ENCODE data around the gene CARS1. TPM values are rescaled to one million over a fixed set of nuclear protein-coding genes. Genes with fewer than 3 reads are reported as not detected.

The CARS1 gene
- total RNA-seq, 4 donors from 2014 or later, result 41.7 to 59.9 (median 54.1) TPM

GRCh38 chr11:3083321-3083720, 26.1 kb upstream of the CARS1 start:
- no peak for TF ChIP-seq POLR2A (IDR thresholded peaks at IDR 0.05)
- TF ChIP-seq, protein P1, sequence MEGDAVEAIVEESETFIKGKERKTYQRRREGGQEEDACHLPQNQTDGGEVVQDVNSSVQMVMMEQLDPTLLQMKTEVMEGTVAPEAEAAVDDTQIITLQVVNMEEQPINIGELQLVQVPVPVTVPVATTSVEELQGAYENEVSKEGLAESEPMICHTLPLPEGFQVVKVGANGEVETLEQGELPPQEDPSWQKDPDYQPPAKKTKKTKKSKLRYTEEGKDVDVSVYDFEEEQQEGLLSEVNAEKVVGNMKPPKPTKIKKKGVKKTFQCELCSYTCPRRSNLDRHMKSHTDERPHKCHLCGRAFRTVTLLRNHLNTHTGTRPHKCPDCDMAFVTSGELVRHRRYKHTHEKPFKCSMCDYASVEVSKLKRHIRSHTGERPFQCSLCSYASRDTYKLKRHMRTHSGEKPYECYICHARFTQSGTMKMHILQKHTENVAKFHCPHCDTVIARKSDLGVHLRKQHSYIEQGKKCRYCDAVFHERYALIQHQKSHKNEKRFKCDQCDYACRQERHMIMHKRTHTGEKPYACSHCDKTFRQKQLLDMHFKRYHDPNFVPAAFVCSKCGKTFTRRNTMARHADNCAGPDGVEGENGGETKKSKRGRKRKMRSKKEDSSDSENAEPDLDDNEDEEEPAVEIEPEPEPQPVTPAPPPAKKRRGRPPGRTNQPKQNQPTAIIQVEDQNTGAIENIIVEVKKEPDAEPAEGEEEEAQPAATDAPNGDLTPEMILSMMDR (IDR thresholded peaks at IDR 0.05), result no peak
- Histone ChIP-seq H3K27ac (no peak overlapping the region), H3K27me3 (no peaks in the 10 kb centered on the region), H3K4me1 (no peaks in the 10 kb centered on the region), H3K9me3 (no peaks in the 10 kb centered on the region), H3K4me3 (no peak overlapping the region), H3K36me3 (no peaks in the 10 kb centered on the region)
- DNase-seq, result no peak

DNA sequence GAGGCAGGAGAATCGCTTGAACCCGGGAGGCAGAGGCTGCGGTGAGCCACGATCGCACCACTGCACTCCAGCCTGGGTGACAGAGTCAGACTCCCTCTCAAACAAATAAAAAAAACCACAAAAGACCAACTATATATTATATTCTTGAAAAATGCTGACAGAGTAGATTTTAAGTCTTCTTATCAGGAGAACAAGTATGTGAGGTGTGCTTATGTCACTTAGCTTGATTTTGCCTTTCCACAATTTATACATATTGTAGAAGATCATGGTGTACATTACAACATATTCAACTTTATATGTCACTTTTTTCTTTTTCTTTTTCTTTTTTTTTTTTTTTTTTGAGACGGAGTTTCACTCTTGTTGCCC, 24.1 kb upstream of the CARS1 start:
- no peak for TF ChIP-seq POLR2A (IDR thresholded peaks at IDR 0.05)
- TF ChIP-seq, protein P1 (IDR thresholded peaks at IDR 0.05), result no peak

GRCh38 chr11:3080733-3081385, 23.6 kb upstream of the CARS1 start:
- H3K4me3 ChIP-seq, result no peak overlapping the region
- H3K4me1 ChIP-seq, result no peaks in the 10 kb centered on the region
- no peak overlapping the region for H3K27ac ChIP-seq
- H3K36me3 ChIP-seq, result no peaks in the 10 kb centered on the region
- no peak for DNase-seq
- TF ChIP-seq, protein P1 (IDR thresholded peaks at IDR 0.05), result no peak
- no peak for TF ChIP-seq POLR2A (IDR thresholded peaks at IDR 0.05)
- H3K27me3 ChIP-seq, result no peaks in the 10 kb centered on the region
- H3K9me3 ChIP-seq, result no peaks in the 10 kb centered on the region

More for the DNA sequence above, 24.1 kb upstream of the CARS1 start:
- H3K36me3 ChIP-seq, result no peaks in the 10 kb centered on the region
- no peaks in the 10 kb centered on the region for H3K27me3 ChIP-seq
- no peaks in the 10 kb centered on the region for H3K4me1 ChIP-seq
- no peaks in the 10 kb centered on the region for H3K9me3 ChIP-seq
- no peak for DNase-seq
- H3K27ac ChIP-seq, result no peak overlapping the region
- no peak overlapping the region for H3K4me3 ChIP-seq

DNA sequence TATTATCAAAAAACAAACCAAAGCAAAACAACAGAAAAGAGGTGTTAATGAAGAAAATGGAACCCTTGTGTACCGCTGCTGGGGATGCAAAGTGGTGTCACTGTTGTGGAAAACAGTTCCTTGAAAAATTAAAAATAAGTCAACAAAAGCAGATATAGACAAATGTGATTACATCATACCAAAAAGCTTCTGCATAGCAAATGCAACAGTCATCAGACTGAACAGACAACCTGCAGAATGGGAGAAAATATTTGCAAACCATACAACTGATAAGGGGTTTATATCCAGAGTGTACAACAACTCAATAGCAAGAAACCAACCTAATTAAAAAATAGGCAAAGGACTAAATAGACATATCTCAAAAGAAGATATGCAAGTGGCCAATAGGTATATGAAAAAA, 22.9 kb upstream of the CARS1 start:
- Histone ChIP-seq H3K36me3 (no peaks in the 10 kb centered on the region), H3K4me3 (no peak overlapping the region), H3K27me3 (no peaks in the 10 kb centered on the region), H3K9me3 (no peaks in the 10 kb centered on the region), H3K4me1 (no peaks in the 10 kb centered on the region), H3K27ac (no peak overlapping the region)
- no peak for DNase-seq
- no peak for TF ChIP-seq POLR2A (IDR thresholded peaks at IDR 0.05)
- TF ChIP-seq, protein P1 (IDR thresholded peaks at IDR 0.05), result no peak

GRCh38 chr11:3077846-3078440, 20.7 kb upstream of the CARS1 start:
- H3K9me3 ChIP-seq, result no peaks in the 10 kb centered on the region
- TF ChIP-seq POLR2A (IDR thresholded peaks at IDR 0.05), result no peak
- TF ChIP-seq, protein P1 (IDR thresholded peaks at IDR 0.05), result no peak
- no peaks in the 10 kb centered on the region for H3K36me3 ChIP-seq
- no peaks in the 10 kb centered on the region for H3K4me1 ChIP-seq
- no peaks in the 10 kb centered on the region for H3K27me3 ChIP-seq
- no peak overlapping the region for H3K4me3 ChIP-seq
- H3K27ac ChIP-seq, result no peak overlapping the region
- DNase-seq, result no peak

All from Peyer's patch (tissue), 4 donors.